ENCODE data around the gene LTBP1.

- TF ChIP-seq CTCF (IDR thresholded peaks at IDR 0.05; ENCODE audit: poor library complexity): no peak
- no peak for TF ChIP-seq EZH2 (IDR thresholded peaks at IDR 0.05; ENCODE audit: borderline replicate concordance)
- no peak for TF ChIP-seq EZH2phosphoT487 (IDR thresholded peaks at IDR 0.05; ENCODE audit: low read depth, severe bottlenecking, unreplicated experiment)
Measured at GRCh38 chr2:33213244-33213643, 266.5 kb downstream of the LTBP1 start.

Data from hepatocyte (in vitro differentiated cells).